Smooth muscle cell of the brain vasculature (primary cell): Measurements from ENCODE around the gene DDX49.
"Not testable (repeated sequence)": the region's sequence is repeated elsewhere in the genome, so short reads cannot be mapped to it uniquely, and the experiment has no call there.

ENCODE experiments used
- DNase-seq: peaks from one replicate; pipeline ENCODE4 v3.0.0-alpha.2; 2012; ENCODE audit warnings: low read depth, low spot score

The DDX49 gene

GRCh38 chr19:18940769-18941627, 21.5 kb downstream of the DDX49 start, which contains the start of gene HOMER3:
Gene HOMER3 (minus strand): TSS chr19:18941217. CDS start chr19:18938982, 2,235 bp downstream.
- no peak for DNase-seq

- DNase-seq: no peak
Measured at GRCh38 chr19:18941628-18942354, 22.3 kb downstream of the DDX49 start.

GRCh38 chr19:18942692-18943091, 23.2 kb downstream of the DDX49 start:
- no peak for DNase-seq

GRCh38 chr19:18943465-18943864, 23.9 kb downstream of the DDX49 start:
- DNase-seq: no peak

- DNase-seq: no peak
Measured at GRCh38 chr19:18945297-18945696, 25.8 kb downstream of the DDX49 start.

- DNase-seq: no peak
Measured at GRCh38 chr19:18946335-18946734, 26.8 kb downstream of the DDX49 start.

GRCh38 chr19:18946918-18947317, 27.4 kb downstream of the DDX49 start:
- no peak for DNase-seq

- no peak for DNase-seq
Measured at GRCh38 chr19:18948075-18948975, 28.8 kb downstream of the DDX49 start.

- DNase-seq: no peak
Measured at GRCh38 chr19:18948976-18949356, 29.5 kb downstream of the DDX49 start.

- DNase-seq: no peak
Measured at GRCh38 chr19:18949858-18950257, 30.3 kb downstream of the DDX49 start.

- no peak for DNase-seq
Measured at GRCh38 chr19:18951721-18952281, 32.3 kb downstream of the DDX49 start.

GRCh38 chr19:18952364-18953003, 33.0 kb downstream of the DDX49 start:
- not testable (repeated sequence) for DNase-seq

GRCh38 chr19:18954094-18954493, 34.6 kb downstream of the DDX49 start:
- no peak for DNase-seq

- DNase-seq: no peak
Measured at GRCh38 chr19:18955042-18955441, 35.5 kb downstream of the DDX49 start.

- no peak for DNase-seq
Measured at GRCh38 chr19:18960370-18960769, 40.9 kb downstream of the DDX49 start.

GRCh38 chr19:18961767-18962620, 42.5 kb downstream of the DDX49 start:
- no peak for DNase-seq

- no peak for DNase-seq
Measured at GRCh38 chr19:18964121-18964520, 44.6 kb downstream of the DDX49 start.

GRCh38 chr19:18966307-18966706, 46.8 kb downstream of the DDX49 start:
- DNase-seq: no peak

GRCh38 chr19:18967358-18968146, 48.0 kb downstream of the DDX49 start:
- DNase-seq: no peak
